GM12864 (cell line): Measurements from ENCODE around the gene HOXB1.

Experiments
- DNase-seq: peaks from one replicate; pipeline ENCODE4 v3.0.0-alpha.2; 2011; ENCODE audit warnings: low read depth
- H3K4me3 ChIP-seq: 2 replicates; pipeline ENCODE4 v1.5.1; 2011; ENCODE audit warnings: mild to moderate bottlenecking, low read depth, low read length, control low read depth
- TF ChIP-seq, protein P1 (sequence below): IDR thresholded peaks from 2 replicates; pipeline ENCODE4 v1.5.1; 2011; ENCODE audit warnings: low read depth, mild to moderate bottlenecking, moderate library complexity, low read length, control low read depth, inconsistent platforms; ENCODE audit errors: missing control alignments

HOXB1 gene

DNA sequence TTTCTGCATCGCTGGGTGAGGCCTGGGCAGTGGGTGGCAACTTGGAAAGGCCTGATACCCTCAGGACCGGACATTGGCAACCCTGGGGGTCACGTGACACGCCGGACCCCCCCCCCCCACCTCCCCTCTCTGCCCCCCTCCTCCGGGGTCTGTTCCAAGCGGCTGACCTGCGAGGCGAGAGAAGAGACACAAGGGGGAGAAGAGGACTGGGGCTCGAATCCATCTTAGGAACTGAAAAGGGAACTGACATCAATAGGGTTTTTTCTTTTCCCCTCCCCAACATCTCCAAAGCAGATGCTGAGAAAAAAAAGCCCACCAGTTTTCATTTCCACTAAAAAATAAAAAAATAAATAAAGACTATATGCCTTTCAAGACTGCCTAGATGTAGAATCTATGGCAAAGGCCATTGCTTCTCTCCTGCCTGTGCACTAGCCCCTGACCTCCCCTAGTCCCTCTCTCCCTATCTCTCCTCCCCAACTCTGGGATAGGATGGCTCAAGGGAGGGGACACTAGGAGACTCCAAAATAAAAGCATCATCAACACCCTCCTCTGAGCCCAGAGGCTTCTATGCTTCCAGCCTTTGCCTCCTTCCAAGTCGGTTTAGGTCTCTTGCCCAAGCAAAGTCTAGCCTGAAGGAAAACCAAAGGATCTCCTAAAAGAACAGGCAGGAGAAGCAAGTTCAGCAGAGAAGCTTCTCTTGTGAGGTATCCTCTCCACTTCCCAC, 21.8 kb upstream of the HOXB1 start:
- DNase-seq: no peak
- TF ChIP-seq, protein P1, sequence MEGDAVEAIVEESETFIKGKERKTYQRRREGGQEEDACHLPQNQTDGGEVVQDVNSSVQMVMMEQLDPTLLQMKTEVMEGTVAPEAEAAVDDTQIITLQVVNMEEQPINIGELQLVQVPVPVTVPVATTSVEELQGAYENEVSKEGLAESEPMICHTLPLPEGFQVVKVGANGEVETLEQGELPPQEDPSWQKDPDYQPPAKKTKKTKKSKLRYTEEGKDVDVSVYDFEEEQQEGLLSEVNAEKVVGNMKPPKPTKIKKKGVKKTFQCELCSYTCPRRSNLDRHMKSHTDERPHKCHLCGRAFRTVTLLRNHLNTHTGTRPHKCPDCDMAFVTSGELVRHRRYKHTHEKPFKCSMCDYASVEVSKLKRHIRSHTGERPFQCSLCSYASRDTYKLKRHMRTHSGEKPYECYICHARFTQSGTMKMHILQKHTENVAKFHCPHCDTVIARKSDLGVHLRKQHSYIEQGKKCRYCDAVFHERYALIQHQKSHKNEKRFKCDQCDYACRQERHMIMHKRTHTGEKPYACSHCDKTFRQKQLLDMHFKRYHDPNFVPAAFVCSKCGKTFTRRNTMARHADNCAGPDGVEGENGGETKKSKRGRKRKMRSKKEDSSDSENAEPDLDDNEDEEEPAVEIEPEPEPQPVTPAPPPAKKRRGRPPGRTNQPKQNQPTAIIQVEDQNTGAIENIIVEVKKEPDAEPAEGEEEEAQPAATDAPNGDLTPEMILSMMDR: no peak
- H3K4me3 ChIP-seq: no peak overlapping the region

DNA sequence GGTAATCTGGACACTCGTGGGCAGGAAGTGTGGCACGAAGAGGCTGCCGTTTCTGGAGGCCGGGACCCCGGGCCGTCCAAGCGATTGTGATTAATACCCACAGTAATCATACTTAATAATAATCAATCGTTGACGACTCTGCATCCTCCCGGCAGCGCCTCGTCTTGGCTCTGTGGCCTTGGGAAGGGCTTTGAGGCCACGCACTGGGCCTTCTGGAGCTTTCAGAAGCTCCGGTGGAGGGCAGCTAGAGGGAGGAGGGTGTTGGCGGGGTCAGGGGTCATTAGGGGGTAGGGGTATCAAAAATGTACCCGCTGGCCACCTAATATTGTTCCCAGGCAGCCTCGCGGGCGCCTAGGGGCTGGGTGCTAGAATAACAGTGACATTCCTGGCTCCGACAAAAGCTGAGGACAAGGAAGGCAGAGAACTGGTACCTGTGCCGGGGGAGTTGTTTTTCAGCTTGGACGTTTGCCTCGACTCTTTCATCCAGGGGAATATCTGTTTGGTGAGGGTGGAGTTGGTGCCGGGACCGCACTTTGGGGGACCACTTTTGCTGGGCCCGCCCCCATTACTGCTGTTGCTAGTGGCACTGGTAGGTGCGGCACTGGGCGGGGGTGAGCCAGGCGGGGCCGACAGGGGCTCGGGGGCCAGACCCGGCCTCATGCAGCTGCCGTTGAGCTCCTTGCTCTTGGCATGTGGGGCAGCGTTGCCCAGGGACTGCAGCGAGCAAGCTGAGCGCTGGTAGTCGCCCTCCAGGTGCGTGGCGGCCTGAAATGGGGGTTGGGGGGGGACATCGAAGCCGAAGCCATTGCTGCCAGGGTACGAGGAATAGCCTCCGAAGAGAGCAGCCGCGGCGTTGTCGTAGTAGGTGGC, 21.0 kb upstream of the HOXB1 start:
- DNase-seq: no peak
- TF ChIP-seq, protein P1: no peak
- no peak overlapping the region for H3K4me3 ChIP-seq

DNA sequence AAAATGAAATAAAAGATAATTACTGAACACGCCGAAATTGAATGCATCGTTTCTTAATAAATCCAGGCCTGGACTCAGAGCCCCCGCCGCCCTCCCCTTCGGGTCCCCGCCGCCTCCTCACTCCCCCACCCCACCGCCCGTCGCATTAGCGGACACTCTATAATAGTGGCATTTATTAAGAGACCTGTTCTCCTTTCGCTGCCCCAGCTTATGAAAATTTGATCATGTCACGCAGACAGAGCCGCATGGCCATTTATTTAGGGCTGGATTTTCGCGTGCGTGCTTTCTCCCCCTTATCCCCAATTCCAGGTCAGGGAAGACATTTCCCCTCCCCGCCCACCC, 20.4 kb upstream of the HOXB1 start:
- no peak overlapping the region for H3K4me3 ChIP-seq
- no peak for DNase-seq
- TF ChIP-seq, protein P1: no peak

DNA sequence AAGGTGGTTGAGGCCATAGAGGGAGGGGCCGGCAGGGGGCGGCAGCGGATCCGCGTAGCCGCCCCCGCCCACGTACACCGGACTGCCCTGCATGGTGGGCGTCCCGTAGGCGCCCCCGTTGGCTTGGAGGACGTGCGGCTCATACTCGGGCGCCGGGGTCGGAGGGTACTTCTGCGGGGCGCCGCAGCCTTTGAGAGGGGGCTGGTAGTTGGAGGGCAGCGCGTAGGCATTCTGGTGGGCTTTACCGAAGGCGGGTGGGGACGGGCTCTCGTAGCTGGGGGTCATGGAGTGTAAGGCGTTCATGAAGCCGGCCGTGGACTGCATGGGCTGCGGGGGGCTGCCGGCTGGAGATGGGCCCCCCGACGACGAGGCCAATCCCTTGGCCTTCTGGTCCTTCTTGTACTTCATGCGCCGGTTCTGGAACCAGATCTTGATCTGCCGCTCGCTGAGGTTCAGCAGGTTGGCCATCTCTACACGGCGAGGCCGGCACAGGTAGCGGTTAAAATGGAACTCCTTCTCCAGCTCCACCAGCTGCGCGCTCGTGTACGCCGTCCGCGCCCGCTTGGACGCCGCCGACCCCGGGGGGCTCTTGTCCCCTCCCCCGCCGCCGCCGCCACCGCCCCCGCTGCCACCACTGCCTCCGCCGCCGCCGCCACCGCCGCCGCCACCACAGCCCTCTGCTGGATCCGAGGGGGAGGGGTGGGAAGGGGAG, 19.8 kb upstream of the HOXB1 start:
- TF ChIP-seq, protein P1: no peak
- no peak for DNase-seq
- no peak overlapping the region for H3K4me3 ChIP-seq

DNA sequence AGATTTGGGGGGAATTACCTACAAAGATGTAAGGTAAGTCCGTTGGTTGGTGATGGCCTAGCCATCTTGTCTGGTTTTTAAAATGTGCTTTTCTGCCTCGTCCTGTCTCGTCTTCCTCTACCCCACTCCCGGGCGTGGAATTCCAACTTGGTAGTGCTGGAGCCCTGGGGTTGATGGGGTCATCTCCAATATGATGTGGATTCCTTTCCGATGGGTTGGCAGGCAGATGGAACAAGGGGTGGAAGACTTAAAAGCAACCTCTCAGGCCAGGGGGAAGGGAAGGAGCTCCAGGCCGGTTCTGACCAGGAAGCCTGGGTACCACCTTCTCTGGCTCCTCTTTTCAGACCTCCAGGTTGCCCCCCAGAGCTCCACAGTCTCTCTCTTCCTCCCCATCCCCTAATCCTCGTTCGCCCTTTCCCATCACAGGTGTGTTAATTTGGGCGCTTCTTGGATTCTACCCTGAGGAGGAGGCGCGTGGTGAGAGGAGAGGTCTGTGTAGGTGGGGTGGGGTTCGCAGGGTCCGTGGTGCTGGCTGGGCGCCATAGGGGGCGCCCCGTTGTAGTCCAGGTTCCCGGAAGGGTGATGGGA, 19.2 kb upstream of the HOXB1 start:
- TF ChIP-seq, protein P1: no peak
- DNase-seq: no peak
- H3K4me3 ChIP-seq: no peak overlapping the region

DNA sequence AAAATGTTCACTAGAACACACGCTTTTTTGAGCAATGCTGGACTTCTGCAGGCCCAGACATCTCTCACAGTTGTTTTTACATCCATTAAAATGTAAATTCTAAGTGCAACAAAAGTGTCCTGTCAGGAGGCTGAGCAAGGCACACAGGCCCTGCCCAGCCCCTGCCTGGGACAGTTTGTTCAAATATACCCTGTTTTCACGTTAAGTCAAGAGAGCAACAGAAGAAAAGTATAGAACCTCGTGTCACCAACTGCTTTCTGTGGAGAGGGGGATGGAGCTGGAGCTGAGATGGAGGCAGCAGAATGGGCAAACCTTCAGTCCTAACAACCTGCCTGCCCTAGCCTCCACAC, 18.4 kb upstream of the HOXB1 start:
- TF ChIP-seq, protein P1: no peak
- no peak for DNase-seq
- no peak overlapping the region for H3K4me3 ChIP-seq
